GM21381 (cell line): ENCODE results near the gene B9D1.

Experiments used
- ATAC-seq: cut with Tn5 transposase; IDR thresholded peaks from one replicate; pipeline ENCODE4 v1.9.1; 2021; ENCODE audit warnings: mild to moderate bottlenecking, moderate library complexity; ENCODE audit not compliant: unreplicated experiment

Gene B9D1, protein sequence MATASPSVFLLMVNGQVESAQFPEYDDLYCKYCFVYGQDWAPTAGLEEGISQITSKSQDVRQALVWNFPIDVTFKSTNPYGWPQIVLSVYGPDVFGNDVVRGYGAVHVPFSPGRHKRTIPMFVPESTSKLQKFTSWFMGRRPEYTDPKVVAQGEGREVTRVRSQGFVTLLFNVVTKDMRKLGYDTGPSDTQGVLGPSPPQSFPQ

GRCh38 chr17:19362277-19363113, at the start of gene B9D1:
Gene B9D1, minus strand, starts transcription at chr17:19362723. Its CDS starts 154 bp downstream, at chr17:19362569.
- ATAC-seq, result peak; percentile 77

DNA sequence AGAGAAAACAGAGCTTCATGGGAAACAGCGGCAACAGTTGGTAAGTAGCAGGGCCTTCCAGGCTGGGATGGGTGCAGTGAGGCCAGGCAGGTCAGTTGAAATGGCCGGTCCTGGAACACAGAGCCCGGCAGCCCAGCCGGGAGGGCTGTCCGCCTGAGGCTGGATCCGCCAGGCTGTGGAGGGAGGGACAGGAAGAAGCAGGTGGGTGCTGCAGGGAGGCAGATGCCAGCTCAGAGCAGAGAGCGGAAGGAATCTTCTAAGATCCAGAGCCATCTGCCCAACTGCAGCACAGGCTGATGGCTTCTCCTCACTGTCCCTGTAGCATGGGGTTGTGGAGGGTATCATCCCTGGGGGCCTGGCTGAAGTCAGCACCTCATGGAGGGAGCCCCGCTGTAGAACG, 49.1 kb upstream of the B9D1 start:
- no peak for ATAC-seq

DNA sequence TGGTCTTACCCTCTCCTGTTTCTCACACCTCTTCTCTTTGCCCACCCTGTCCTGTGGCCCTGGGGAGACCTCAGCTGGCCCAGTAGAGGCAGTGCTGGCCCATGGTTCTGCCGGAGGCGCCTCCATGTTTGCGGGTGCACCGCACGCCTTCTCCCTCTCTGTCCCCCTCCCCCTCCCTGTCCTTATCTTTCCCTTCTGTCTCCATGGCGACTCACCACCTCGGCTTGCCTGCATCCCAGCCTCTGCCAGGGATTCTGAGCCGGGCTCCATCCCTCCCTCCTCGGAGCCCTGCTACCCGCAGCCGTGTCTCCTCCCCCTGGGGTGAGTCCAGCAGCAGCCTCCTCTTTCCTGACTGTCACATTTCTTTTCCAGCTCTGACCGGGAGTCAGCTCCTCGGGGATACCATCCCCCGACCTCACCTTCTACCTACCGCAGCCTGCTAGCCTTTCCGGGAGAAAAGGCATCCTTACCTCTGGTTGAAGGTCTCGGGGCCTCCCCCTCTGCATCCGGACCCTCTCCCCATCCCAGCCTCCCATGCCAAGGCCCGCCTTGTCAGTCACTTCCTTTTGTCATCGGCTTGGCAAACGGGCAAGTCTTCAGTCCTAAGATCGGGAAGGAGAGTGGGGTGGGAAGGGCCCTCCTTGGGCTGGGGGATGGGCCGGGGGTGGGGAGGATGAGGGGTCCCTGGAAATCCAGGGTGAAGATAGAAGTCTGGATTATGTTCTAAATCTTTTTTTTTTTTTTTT, 48.5 kb upstream of the B9D1 start, which contains the start of gene RNF112:
Gene RNF112, plus strand, starts transcription at position 358 of the 746 bp plus-strand sequence. Its CDS starts 177 bp downstream, at position 535.
- ATAC-seq, result no peak

- no peak for ATAC-seq
Observed at GRCh38 chr17:19410091-19410490, 47.6 kb upstream of the B9D1 start.

- ATAC-seq, result no peak
Observed at GRCh38 chr17:19409509-19409908, 47.0 kb upstream of the B9D1 start.

DNA sequence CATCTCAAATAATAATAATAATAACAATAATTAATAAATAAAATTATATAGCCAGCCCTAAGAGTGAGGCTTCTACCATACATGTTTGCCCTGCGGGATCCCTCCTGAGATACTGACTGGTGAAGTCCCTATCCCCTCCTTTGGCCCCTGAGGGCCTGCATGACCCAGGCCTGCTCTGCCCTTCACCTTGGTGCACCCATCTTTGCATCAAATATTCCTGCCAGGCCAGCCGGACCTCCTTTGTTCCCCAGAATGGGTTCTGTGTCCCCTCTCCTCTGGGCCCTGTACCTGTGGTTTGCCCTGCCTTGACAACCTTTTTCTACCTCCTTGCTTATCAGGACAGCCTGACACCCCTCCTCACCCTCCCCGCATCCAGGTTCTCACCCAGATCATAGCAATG, 46.5 kb upstream of the B9D1 start:
- no peak for ATAC-seq

DNA sequence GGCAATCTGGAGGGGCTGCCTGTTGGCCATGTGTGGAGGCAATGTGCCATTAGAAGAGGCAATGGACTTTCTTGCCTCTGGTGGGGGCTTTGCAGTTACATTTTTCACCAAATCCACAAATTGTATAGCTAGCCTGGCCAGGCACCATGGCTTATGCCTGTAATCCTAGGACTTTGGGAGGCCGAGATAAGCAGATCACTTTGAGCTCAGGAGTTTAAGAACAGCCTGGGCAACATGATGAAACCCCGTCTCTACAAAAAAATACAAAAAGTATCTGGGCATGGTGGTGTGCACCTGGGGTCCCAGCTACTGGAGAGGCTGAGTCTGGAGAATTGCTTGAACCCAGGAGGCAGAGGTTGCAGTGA, 45.8 kb upstream of the B9D1 start:
- ATAC-seq, result no peak

DNA sequence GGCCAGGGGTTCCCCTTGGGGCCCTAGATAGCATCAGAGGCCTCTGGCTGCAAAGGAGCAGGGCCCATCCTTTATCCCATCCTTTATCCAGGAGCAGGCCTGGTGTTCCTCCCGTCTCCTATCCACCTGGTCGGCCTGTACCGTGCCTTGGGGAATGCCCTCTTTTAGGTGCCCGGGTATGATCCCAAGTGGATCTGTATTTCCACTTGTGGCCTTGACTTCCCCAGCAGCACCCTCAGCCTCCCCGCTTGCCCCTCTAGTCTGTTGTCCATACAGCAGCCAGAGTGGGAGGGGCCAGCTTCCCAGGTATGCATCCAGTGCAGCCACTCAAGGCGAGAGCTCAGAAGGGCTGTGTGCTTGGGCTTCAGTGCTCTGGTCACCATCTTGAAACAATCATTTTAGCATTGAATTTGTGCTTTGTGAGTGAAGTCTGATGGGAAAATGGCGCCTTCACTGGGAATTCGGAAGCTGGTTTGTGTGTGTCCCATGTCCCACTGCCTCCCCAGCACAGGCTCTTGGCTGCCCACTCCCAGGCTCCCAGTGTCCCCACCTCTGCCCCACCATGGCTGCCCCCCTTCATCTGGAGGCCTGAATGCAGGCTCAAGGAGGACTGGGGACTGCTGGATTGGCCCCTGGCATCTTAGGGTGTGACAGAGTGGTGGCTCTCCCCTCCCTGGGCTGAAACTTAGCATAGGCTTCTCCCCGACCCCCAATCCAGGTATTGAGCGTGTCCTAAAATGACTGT, 45.2 kb upstream of the B9D1 start:
- ATAC-seq, result no peak

DNA sequence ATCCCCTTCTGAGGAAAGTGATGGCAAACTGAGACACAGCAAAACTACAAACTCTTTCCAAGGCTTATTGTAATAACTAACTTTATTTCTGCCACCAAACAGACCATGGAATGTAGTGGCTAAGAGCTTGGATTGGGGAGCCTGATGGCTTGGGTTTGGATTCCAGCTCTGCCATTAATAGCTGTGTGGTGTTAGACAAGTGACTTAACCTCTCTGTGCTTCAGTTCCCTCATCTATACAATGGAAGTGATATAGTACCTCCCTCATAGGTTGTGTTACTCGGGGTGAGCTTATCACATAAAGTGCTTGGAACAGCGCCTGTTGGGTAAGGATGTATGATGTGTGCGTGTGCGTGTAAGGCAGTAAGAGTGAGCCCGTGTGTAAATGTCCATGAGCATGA, 42.6 kb upstream of the B9D1 start:
- ATAC-seq, result no peak

- ATAC-seq, result no peak
Observed at GRCh38 chr17:19404264-19404663, 41.7 kb upstream of the B9D1 start.

- no peak for ATAC-seq
Observed at GRCh38 chr17:19403021-19403420, 40.5 kb upstream of the B9D1 start.

GRCh38 chr17:19402171-19402570, 39.6 kb upstream of the B9D1 start:
- ATAC-seq, result no peak

- ATAC-seq, result no peak
Observed at GRCh38 chr17:19401321-19402010, 38.9 kb upstream of the B9D1 start.

GRCh38 chr17:19399750-19400450, 37.4 kb upstream of the B9D1 start:
- no peak for ATAC-seq

DNA sequence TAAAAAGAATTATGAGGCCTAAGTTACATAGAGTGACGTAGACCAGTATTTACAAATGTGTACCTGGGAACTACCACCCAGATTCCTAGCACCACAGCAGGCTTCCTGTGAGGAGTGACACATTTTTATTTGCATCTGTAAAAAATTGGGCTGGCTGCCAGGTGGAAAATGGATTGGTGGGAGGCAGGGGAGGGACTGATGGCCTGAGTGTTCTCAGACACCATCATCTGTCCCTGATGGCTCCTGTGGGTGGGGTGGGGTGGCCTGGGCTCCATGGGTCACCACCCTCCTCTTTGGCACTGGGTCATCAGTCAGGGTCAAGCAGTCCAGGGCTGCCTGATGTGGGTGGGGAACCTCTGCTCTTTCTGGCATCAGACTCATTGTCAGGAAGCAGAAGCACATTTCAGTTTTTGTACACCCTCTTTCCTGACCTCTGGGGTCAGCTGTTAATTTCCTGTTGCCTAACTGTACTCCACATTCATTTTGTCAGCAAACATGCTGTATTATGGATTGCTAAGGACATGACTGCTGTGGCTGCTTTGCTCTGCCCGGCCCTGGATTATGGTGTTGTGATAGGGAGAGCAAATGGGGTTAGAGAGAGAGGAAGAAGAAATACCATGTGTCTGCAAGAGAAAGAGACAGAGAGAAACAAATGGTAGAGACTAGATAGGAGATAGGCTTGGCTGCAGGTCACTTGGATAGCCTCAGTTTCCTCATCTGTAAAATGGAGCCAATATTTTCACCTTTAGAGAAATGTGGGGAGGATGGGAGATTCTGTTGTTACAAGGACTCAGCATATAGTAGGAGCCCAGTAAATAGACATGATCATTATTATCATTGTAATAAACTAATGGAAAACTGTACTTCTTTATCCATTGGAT, 36.0 kb upstream of the B9D1 start:
- no peak for ATAC-seq

DNA sequence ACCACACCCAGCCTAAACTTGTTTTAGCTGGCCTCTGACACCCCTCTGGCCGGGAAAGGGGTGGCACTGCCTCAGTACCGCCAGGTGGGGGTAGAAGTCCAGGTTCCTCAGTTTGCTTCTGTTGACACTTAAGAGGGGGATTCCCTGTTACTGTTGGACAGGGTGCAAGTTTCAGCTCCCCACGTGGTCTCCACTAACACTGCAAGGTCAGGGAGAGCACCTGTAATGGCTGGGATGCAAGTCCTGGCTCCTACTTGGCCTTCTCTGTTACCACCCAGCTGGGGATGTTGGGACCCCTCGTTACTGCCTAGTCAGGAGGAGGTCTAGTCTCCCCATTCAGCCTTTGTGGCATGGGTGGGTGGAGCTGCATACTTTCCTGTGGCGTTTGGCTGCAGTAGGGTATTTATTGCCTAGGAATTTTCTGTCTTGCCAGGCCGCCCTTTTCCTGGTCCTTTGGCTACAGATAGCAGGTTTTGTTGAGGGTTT, 35.1 kb upstream of the B9D1 start:
- no peak for ATAC-seq

- ATAC-seq, result no peak
Observed at GRCh38 chr17:19392303-19392702, 29.8 kb upstream of the B9D1 start.

DNA sequence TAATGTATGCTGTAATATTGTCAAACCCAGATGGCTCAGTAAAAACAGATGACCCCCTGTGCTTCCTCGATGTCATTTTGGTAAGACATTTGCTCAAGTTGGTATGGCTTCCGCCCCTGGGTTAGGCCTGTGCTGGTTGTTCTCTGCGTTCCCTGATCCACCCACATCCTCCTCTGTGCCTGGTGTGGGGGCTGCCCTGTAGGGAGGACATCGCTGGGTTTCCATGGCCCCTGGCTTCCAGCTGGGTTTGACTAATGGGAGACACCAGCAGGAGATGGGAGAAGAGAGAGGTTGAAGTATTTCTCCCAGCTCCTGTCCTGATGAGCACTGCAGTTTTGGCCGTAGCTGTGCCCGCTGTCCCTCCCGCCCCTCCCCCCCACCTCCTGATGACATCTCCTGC, 28.9 kb upstream of the B9D1 start:
- ATAC-seq, result no peak

- ATAC-seq, result no peak
Observed at GRCh38 chr17:19390951-19391350, 28.4 kb upstream of the B9D1 start.
